GM21360 (cell line): ENCODE results near the gene VPS37B.

Experiments used
- ATAC-seq: cut with Tn5 transposase; IDR thresholded peaks from one replicate; pipeline ENCODE4 v1.9.1; 2021; ENCODE audit warnings: mild to moderate bottlenecking, moderate library complexity; ENCODE audit not compliant: unreplicated experiment

VPS37B gene

GRCh38 chr12:122820138-122820537 is 75.8 kb downstream of the VPS37B start:
- no peak for ATAC-seq

- ATAC-seq = no peak
These were observed 76.6 kb downstream of the VPS37B start for GRCh38 chr12:122819209-122819785.
